GM10248 (cell line): ENCODE results near the gene GABRB3.
A peak's percentile ranks its signal among the peaks of the same experiment; 100 is the strongest.

Experiments used
- CTCF ChIA-PET: fragments of 300-600 bp; sonication (Branson Sonifier 250); formaldehyde crosslinking; extraction: SDS; loops from one replicate; lab custom pipeline; 2021; ENCODE audit warnings: antibody characterized with exemption; lab: Yijun Ruan, JAX
- POLR2A ChIA-PET: fragments of 350-650 bp; sonication (Branson Sonifier 250); formaldehyde crosslinking; extraction: SDS; loops from one replicate; lab custom pipeline; 2020; ENCODE audit warnings: antibody characterized with exemption; lab: Yijun Ruan, JAX
- DNase-seq: peaks from one replicate; pipeline ENCODE4 v3.0.0; 2012; ENCODE audit errors: extremely low spot score
- TF ChIP-seq, protein P1 (sequence below): IDR thresholded peaks from 2 replicates; pipeline ENCODE4 v1.5.1; 2012; ENCODE audit warnings: mild to moderate bottlenecking, low read depth; ENCODE audit errors: extremely low read depth, missing control alignments, control extremely low read depth

GABRB3 gene

DNA sequence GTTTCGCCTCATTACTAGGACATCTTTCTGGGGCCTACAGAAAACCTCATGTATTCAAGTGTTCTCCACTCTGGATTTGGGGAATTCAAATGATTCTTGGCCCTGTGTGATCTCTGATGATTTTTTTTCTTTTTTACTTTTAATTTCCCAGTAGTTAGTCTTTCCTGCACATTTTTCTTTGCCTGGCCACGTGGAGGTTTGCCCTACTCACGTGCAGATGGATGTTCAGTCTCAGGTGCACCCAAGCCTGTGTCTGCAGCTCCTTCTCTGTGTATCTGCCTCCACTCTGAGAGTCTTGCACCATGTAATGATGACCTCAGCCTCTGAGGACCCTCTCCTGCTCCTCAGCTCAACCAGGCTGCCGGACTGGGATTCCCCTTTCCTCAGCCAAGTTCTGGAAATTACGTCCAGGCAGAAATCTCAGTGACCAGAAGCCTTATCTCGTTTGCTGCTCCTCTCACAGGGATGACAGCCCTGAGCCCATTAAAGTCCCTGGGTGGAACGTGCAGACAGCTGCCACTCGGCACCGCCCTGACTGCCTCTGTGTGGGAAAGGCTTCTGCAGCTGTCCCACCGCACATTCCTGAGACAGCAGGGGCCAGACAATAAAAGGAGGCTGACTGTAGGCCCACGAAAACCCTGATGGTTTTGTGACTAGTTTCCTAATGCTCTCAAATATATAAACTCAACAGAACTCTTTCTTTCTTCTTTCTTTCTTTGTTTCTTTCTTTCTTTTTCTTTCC lies 31.4 kb upstream of the GABRB3 start:
- DNase-seq, result no peak
- CTCF ChIA-PET, result interaction anchor here (0.8 kb wide), 1 partner anchor 11 kb away, joined by 3 read pairs; no protein-coding TSS in a partner anchor
- TF ChIP-seq, protein P1, sequence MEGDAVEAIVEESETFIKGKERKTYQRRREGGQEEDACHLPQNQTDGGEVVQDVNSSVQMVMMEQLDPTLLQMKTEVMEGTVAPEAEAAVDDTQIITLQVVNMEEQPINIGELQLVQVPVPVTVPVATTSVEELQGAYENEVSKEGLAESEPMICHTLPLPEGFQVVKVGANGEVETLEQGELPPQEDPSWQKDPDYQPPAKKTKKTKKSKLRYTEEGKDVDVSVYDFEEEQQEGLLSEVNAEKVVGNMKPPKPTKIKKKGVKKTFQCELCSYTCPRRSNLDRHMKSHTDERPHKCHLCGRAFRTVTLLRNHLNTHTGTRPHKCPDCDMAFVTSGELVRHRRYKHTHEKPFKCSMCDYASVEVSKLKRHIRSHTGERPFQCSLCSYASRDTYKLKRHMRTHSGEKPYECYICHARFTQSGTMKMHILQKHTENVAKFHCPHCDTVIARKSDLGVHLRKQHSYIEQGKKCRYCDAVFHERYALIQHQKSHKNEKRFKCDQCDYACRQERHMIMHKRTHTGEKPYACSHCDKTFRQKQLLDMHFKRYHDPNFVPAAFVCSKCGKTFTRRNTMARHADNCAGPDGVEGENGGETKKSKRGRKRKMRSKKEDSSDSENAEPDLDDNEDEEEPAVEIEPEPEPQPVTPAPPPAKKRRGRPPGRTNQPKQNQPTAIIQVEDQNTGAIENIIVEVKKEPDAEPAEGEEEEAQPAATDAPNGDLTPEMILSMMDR, result no peak
- POLR2A ChIA-PET, result no interaction called here

DNA sequence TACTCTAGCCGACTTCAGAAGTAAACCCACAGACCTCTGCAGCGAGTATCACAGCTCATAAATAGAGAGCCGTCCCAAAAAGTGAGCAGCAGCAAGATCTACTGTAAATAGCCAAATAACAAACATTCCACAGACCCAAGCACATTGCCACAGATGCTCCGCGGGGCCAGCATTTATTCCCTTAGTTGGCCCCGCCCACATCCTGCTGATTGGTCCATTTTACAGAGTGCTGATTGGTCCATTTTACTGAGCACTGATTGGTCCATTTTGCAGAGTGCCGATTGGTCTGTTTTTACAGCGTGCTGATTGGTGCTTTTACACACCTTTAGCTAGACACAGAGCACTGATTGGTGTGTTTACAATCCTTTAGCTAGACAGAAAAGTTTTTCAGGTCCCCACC lies 17.3 kb upstream of the GABRB3 start:
- ChIA-PET POLR2A (no interaction called here), CTCF (interaction anchor here (1.2 to 1.6 kb wide), 2 partner anchors 8 to 9 kb away, joined by 3 to 5 read pairs; no protein-coding TSS in a partner anchor)
- DNase-seq, result no peak
- TF ChIP-seq, protein P1, result no peak

DNA sequence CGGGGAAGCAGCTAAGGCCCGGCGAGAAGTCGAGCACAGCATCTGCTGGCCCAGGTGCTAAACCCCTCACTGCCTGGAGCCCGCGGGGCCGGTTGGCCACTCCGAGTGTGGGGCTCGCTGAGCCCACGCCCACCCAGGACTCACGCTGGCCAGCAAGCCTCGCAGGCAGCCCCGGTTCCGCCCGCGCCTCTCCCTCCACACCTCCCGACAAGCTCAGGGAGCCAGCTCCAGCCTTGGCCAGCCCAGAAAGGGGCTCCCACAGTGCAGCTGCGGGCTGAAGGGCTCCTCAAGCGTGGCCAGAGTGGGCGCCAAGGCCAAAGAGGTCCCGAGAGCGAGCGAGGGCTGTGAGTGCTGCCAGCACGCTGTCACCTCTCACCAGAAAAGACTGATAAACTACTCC lies 8.9 kb upstream of the GABRB3 start:
- CTCF ChIA-PET, result interaction anchor here (1.2 kb wide), 1 partner anchor 9 kb away, joined by 3 read pairs; no protein-coding TSS in a partner anchor
- TF ChIP-seq, protein P1, result no peak
- POLR2A ChIA-PET, result no interaction called here
- DNase-seq, result no peak

DNA sequence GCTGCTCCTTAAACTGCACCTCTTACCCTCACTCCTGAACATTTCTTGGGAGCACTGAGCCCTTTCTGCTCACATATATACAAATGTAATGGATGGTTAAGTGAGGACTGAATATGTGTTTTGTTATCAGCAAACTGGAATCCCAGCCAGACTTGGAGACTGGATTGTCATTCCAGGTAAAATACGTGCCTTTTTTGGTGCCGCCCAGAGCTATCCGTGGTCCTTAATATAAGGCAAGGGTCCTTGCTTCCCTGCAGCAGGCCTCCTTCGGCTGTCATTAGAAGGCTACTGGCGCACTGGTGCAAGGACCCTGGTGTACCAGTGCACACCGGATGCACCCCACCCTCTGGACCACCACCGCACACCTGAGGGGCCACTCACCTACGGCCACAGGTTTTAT lies 1.1 kb upstream of the GABRB3 start:
- ChIA-PET CTCF (interaction anchor here (0.8 kb wide), 1 partner anchor 17 kb away, joined by 3 read pairs; no protein-coding TSS in a partner anchor), POLR2A (no interaction called here)
- TF ChIP-seq, protein P1, result no peak
- DNase-seq, result no peak

DNA sequence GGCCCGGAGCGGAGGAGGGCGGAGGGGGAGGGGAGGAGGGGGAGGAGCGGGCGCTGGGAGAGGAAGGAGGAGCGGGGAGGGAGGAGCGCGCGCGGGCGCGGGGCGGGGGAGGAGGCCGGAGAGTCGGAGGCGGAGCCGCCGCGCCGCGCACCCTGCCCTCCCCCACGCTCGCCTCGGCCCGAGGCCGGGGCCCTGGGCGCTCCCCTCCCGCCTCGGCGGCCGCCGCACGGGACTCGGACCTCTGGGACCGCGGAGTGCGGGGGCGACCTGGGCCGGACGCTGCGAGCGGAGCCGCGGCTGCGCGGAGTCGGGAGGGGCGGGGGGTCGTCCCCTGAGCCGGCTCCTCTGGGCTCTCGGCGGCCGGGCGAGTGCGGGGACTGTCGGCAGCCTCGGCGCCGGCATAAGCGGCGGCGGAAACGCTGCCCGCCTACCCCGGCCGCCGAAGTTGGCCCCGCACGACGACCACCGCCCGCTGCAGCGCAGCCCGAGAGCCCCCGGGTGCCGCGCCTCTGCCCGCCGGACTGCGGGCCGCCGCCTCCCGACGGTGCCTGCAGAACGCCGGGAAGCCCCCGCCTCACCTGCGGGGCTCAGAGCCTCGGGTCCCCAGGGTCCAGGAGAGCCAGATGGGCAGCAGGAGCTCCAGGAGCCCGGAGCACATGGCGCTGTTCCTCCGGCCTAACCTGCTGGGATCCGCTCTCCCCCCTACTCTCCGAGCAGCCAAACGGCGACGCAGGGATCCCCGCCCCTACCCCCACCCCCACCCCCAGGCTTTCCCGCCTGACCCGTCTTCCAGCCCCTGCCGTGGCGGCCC lies 406 bp upstream of the GABRB3 start:
- peak; percentile 12 for DNase-seq
- POLR2A ChIA-PET, result no interaction called here
- TF ChIP-seq, protein P1, result no peak
- CTCF ChIA-PET, result interaction anchor here (0.8 kb wide), 1 partner anchor 16 kb away, joined by 3 read pairs; no protein-coding TSS in a partner anchor

GRCh38 chr15:26771578-26772153 lies 1.2 kb downstream of the GABRB3 start:
- DNase-seq, result peak; percentile 12
- POLR2A ChIA-PET, result no interaction called here
- CTCF ChIA-PET, result no interaction called here
- TF ChIP-seq, protein P1, result no peak
